Bone marrow (tissue), 2 donors: ENCODE data around the gene PRTFDC1.
A peak's percentile ranks its signal among the peaks of the same experiment; 100 is the strongest.

Source experiments
- DNase-seq, 2 donors: peaks; one replicate each; lab custom pipeline; 2025; lab: John Stamatoyannopoulos, UW

PRTFDC1 gene

GRCh38 chr10:24872049-24872789, 80.2 kb downstream of the PRTFDC1 start:
- DNase-seq, result no peak

GRCh38 chr10:24871011-24871935, 81.1 kb downstream of the PRTFDC1 start:
- DNase-seq, result no peak

DNA sequence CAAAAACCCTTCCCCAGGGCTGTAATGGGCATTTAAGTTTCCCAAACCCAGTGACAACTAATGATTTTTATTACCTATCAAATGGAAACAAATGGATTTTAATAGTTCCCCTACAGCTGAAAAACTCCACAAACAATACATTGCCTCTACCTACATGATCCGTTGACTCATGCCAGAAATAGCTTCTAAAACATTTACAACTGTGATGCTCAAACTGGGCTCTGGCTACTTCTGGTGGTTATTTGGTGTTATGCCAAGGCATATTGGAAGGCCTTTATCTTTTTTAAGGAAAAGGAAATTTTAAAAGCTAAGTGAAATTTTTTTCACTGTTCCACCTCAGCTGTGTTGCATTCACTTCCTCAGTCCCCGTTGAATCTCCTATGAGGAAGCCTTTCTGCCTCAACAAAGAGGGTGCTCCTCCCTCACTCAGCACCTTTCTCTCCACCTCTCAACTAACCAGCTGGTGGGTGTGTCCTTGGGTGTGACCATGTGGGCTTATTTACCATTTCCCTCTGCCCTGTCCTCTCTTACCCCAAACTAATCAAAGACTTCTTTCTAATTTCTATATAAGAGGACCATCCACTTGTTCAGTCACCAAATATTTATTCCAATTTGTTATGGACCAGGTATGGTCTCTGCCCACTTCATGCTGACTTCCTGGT, 82.9 kb downstream of the PRTFDC1 start:
- DNase-seq, result no peak

DNA sequence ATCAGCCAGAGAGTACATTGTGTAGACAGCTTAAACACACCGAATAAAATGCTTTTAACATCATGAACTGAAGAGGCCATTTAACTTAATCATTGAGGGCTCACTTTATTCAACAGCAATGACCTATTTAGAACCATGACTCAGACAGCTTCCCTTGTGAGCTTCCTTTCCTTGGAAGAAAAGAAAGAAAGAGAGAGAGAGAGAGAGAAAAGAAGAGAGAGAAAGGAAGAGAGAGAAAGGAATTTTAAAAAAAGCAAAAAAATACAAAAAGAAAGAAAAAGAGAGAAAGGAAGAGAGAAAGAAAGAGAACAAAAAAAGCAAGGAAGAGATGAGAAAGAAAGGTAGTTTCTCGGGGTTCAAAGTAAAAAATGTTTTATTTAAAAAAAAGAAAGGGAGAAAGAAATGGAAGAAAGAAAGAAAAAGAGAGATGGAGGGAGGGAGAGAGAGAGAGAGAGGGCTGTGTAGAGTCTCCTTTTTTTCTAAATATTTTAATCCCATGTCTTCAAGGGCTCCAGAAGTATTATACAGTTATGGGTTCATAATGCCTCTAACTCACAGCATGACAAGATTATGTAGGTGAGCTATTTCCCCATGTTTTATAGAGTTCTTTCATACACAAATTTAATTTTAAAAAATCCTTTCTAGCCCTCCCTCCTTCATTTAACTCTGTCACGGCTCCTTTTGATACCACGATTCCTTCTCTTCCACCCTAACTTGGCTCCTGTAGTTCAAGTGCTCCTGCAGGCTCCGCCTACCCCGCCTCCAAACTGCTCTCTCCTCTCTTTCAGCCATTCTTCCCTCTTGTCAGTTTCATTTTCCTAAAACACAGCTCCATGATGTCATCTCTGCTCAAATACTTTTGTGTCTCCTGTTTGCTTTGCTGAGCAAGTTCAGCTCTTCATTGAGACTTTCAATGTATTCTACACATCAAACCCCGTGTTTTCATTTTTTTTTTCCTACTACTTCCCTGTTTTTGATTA, 85.5 kb downstream of the PRTFDC1 start:
- DNase-seq, result peak in 1 of 2 donors; percentile 62

GRCh38 chr10:24865783-24866182, 86.6 kb downstream of the PRTFDC1 start:
- no peak for DNase-seq

DNA sequence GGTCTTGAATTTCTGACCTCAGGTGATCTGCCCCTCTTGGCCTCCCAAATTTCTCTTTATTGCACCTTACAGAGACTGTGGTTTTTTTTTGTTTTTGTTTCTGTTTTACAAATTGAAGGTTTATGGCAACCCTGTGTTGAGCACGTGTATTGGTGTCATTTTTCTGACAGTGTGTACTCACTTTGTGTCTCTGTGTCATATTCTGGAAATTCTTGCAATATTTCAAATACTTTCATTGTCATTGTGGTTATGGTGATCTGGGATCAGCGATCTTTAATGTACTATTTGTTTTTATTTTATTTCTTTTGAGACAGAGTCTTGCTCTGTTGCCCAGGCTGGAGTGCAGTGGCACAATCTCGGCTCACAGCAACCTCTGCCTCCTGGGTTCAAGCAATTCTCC, 89.8 kb downstream of the PRTFDC1 start:
- DNase-seq, result no peak

DNA sequence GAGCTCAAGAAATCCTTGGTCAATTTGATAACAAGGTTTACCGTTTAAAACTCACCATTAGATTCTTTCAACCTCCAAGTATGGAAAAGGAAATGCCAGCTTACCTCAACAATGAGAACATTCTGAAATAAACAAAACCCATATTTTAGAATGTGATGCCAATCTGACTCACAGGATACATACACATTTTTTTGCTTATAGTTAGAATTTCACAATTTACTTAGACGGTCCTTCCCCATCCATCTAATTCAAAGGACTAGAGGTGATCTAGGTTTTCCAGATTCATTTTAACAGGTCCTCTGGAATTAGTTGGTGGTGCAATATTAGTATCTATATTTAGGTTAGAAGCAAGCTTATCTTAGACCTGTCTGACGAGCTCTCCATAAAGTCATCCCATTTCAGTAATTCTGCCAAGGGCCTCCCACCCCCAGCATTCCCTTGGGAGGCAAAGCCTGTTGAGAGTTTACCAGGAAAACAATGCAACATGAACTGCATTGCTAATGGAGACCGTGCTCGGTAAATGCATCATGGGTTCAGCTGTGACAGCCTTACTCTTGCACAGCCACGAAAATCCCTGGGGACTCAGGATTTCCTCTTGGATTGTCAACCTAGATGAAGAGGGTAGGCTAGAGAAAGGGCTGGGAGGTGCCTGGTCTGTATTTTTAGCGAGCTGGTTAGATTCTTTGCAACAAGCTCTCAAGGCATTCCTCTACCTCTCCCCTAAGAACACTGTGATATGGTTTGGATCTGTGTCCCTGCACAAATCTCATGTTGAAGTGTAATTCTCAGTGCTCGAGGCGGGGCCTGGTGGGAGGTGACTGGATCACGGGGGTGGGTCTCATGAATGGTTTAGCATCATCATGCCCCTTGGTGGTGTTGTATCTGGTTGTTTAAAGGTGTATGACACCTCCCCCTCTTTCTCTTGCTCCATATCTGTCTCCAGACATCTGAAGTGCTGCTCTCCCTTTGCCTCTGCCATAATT, 93.8 kb downstream of the PRTFDC1 start:
- DNase-seq, result no peak

DNA sequence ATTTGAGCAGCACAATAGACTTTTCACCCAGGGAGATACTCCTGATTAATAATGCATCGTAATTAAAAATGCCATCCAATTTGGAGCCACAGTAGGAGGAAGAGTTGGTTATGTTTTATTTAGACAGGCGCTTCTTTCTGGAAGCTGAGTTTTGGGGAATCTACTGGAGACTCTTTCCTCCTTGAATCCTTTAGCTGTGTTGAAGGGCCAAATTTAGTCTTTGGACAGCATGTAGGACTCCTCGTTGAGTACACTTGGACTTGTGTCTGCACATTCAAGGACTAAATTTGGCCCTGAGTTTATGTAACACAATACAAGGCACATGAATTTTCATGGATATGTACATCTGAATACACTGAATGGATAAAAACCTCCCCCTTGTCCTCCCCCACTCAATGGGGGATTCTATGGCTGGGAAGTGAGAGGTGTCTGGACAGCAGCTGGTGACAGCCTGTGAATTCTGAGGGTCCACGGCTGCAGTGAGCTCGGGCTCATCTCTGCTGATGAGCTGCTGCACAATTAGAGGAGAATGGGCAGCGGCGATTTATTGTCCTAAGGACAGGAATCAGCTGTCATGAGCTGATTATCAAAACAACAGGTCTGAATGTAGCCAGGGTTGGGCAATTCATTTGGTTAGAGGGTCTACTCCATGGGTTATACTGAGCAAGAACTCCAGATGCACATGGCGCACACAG, 95.2 kb downstream of the PRTFDC1 start:
- DNase-seq, result no peak

GRCh38 chr10:24854256-24854655, 98.2 kb downstream of the PRTFDC1 start:
- DNase-seq, result no peak

DNA sequence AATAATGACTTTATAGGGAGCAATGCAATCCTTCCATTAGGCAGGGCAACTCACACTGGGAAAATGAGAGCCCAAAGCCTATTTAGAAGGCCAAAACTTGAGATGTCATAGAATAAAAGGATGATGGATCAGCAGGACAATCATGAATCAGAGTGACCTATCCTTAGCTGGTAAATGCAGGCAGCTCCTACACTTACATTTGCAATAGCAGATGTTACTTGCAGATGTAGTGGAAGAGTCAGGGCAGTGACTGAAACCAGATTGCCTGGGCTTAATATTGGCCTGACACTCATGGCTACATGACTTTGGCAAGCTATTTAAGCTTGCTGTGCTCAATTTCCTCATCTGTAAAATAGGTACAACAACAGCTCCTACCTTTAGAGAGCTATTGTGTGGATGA, 98.7 kb downstream of the PRTFDC1 start:
- no peak for DNase-seq

DNA sequence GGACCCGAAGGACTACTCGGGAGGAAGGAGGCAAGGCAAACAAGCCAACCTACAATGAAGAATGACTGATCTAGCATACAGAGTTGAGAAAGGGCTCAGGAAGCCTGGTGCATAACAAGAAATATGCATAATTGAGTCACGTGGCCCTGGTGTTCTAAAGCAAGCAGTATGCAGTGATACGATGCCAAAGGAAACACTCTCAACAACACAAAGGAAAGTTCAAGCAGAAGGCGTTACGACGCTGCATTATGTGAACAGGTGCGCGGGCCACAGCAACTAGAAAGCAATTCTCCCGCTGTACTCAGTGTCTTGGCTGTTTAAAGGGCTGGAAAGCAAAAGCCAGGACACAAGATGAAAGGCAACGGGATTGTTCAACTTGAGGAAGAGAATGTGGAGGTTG, 100.8 kb downstream of the PRTFDC1 start:
- no peak for DNase-seq

- DNase-seq, result no peak
Measured at GRCh38 chr10:24850727-24851296, 101.6 kb downstream of the PRTFDC1 start.

GRCh38 chr10:24849501-24850299, 102.7 kb downstream of the PRTFDC1 start:
- no peak for DNase-seq

DNA sequence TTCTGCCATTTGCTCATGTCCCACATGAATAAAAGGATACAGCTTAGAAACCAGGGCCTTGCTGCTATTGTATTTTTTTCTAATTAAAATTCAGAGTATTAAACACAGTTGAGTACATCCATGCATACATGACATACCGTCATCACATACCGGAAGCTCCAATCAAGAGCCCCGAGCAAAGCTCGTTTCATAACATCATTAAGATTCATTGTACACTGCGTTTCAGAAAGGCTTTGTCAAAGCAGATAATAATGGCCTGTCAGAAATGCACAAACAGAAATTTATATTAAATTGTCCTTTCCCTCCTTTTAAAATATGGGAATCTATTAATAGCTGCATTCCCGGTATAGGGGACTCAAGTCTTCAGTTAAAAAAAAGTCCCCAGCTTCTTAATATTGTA, 103.4 kb downstream of the PRTFDC1 start:
- DNase-seq, result no peak

- DNase-seq, result no peak
Measured at GRCh38 chr10:24848195-24848594, 104.2 kb downstream of the PRTFDC1 start.

- no peak for DNase-seq
Measured at GRCh38 chr10:24847112-24848070, 105.0 kb downstream of the PRTFDC1 start.

GRCh38 chr10:24844742-24845141, 107.7 kb downstream of the PRTFDC1 start:
- no peak for DNase-seq
